Gastroesophageal sphincter (tissue), 4 donors: Measurements from ENCODE around the gene GLT8D2. TPM values are rescaled to one million over a fixed set of nuclear protein-coding genes. Genes with fewer than 3 reads are reported as not detected.
"Not testable (repeated sequence)": the region's sequence is repeated elsewhere in the genome, so short reads cannot be mapped to it uniquely, and the experiment has no call there.

Experiments used
- ATAC-seq: fragments of 150-250 bp; one replicate; pipeline ENCODE4 v1.9.1; 2016; ENCODE audit warnings: mild to moderate bottlenecking, moderate library complexity
- H3K27ac ChIP-seq, 4 donors: fragments of 200-600 bp; sonication (generic) in 3 of 4; 1 replicate in 3 of 4; 2 replicates in 1 of 4; pipeline ENCODE4 v1.5.1; 2016 to 2019
- H3K27me3 ChIP-seq: fragments of 200-600 bp; sonication (generic); one replicate; pipeline ENCODE4 v1.5.1; 2019
- H3K36me3 ChIP-seq, 2 donors: fragments of 200-600 bp; sonication (generic); one replicate each; pipeline ENCODE4 v1.5.1; 2019; ENCODE audit warnings: control low read depth in 1 of 2
- H3K4me1 ChIP-seq, 3 donors: fragments of 200-600 bp; sonication (generic); 1 replicate in 2 of 3; 2 replicates in 1 of 3; pipeline ENCODE4 v1.5.1; 2016 to 2019; ENCODE audit warnings: control low read depth in 2 of 3
- H3K4me3 ChIP-seq, 2 donors: fragments of 200-600 bp; sonication (generic); one replicate each; pipeline ENCODE4 v1.5.1; 2019; ENCODE audit warnings: mild to moderate bottlenecking in 1 of 2, moderate library complexity in 1 of 2
- H3K9me3 ChIP-seq, 3 donors: fragments of 200-600 bp; sonication (generic); one replicate each; pipeline ENCODE4 v1.5.1; 2017 to 2019; ENCODE audit warnings: control low read depth in 2 of 3
- EP300 ChIP-seq: sonication (generic); formaldehyde crosslinking; IDR thresholded peaks from one replicate; pipeline ENCODE4 v1.6.1; 2017; ENCODE audit warnings: antibody characterized with exemption, mild to moderate bottlenecking
- POLR2A ChIP-seq, 2 donors: fragments of 450-650 bp; IDR thresholded peaks; one replicate each; pipeline ENCODE4 v1.6.1; 2017; ENCODE audit warnings: antibody characterized with exemption in 2 of 2, mild to moderate bottlenecking in 2 of 2, moderate library complexity in 1 of 2
- POLR2AphosphoS5 ChIP-seq: sonication (generic); formaldehyde crosslinking; IDR thresholded peaks from one replicate; pipeline ENCODE4 v1.6.1; 2017; ENCODE audit warnings: antibody characterized with exemption
- WGBS, 2 donors: methylation state at CpG; one replicate each; pipeline ENCODE4 v1.1.5; 2018; ENCODE audit warnings: low coverage in 1 of 2; 5-methylcytosine and 5-hydroxymethylcytosine counted together
- total RNA-seq, 4 donors: library from RNA; depleted of rRNA; stranded (reverse); fragments of >200 nt; gene quantifications; one replicate each; pipeline ENCODE4 v1.1.0, GENCODE V29; 2016
- TF ChIP-seq, protein P1 (sequence below), 4 experiments: fragments of 200-600 bp in 2 of 4; fragments of 450-650 bp in 2 of 4; sonication (generic) in 1 of 4; IDR thresholded peaks; one replicate each; pipeline ENCODE4 v1.5.1; 2017 to 2019; ENCODE audit warnings: antibody characterized with exemption in 4 of 4, mild to moderate bottlenecking in 2 of 4, moderate library complexity in 2 of 4

GLT8D2 gene
- total RNA-seq, 4 donors from 2014 or later = 6.9 to 20.2 (median 14.2) TPM

DNA sequence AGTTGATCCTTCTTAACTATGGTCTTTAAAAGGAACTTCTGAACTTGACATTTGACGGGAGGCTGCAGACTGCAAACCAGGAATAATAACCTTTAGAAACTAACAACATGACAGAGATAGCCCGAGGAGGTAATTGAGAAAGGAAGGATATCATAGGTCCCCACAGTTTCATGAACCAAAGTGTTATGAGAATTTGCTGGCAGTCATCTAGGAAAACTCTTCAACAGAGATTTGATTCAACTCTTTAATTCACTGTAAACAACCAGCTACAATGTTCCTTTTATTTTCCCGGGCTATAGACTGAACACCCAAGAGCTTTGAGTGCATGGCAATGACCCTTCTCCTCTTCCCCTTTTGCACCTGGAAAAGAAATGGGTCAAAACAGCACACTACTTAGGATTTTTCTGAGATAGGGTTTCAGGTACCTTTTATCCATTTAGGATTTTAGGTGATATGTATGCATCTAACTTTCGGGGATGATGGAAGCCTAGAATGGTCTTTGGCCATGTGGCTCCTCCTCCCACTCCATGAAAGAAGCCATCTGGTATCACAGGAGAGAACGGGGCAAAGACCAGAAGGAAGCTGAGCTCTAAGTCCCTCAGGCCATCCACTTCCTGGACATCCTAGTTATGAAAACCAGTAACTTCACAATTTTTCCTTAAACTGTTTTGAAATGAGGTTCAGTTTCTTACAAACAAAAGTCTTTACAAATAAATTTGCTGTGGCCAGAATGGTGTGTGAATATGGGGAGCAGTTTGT is 23.0 kb downstream of the GLT8D2 start:
- no peak for ATAC-seq
- Histone ChIP-seq H3K27ac (no peak overlapping the region), H3K27me3 (no peaks in the 10 kb centered on the region), H3K4me3 (no peak overlapping the region), H3K4me1 (no peaks in the 10 kb centered on the region), H3K9me3 (no peaks in the 10 kb centered on the region), H3K36me3 (no peaks in the 10 kb centered on the region)
- TF ChIP-seq POLR2A (IDR thresholded peaks at IDR 0.05) = no peak
- TF ChIP-seq EP300 = no peak
- TF ChIP-seq, protein P1, sequence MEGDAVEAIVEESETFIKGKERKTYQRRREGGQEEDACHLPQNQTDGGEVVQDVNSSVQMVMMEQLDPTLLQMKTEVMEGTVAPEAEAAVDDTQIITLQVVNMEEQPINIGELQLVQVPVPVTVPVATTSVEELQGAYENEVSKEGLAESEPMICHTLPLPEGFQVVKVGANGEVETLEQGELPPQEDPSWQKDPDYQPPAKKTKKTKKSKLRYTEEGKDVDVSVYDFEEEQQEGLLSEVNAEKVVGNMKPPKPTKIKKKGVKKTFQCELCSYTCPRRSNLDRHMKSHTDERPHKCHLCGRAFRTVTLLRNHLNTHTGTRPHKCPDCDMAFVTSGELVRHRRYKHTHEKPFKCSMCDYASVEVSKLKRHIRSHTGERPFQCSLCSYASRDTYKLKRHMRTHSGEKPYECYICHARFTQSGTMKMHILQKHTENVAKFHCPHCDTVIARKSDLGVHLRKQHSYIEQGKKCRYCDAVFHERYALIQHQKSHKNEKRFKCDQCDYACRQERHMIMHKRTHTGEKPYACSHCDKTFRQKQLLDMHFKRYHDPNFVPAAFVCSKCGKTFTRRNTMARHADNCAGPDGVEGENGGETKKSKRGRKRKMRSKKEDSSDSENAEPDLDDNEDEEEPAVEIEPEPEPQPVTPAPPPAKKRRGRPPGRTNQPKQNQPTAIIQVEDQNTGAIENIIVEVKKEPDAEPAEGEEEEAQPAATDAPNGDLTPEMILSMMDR (IDR thresholded peaks at IDR 0.05) = no peak
- no peak for TF ChIP-seq POLR2AphosphoS5
- WGBS, 2 donors = 60 to 63% methylated on average over 5 of the region's 5 CpGs

DNA sequence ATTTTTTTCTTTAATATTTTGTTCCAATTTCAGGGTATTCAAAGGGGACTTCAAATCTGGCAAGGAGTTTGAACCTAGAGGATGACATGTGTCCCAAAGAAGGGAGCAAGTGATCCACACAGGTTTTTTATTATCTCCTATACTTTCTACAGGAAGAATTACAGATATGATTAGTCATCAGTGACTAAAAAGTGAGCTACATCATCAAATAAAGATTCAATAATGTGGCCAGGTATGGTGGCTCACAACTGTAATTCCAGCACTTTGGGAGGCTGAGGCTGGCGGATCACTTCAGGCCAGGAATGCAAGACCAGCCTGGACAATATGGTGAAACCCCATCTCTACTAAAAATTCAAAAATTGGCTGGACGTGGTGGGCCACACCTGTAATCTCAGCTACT is 24.2 kb downstream of the GLT8D2 start:
- TF ChIP-seq EP300 = no peak
- TF ChIP-seq, protein P1 (IDR thresholded peaks at IDR 0.05) = no peak
- TF ChIP-seq POLR2A (IDR thresholded peaks at IDR 0.05) = no peak
- TF ChIP-seq POLR2AphosphoS5 = no peak
- 100% methylated on average over 2 of the region's 2 CpGs; no CpG with 5 or more reads in 1 of the 2 donors for WGBS, 2 donors
- Histone ChIP-seq H3K27ac (no peak overlapping the region), H3K36me3 (no peaks in the 10 kb centered on the region), H3K27me3 (no peaks in the 10 kb centered on the region), H3K9me3 (no peaks in the 10 kb centered on the region), H3K4me3 (no peak overlapping the region), H3K4me1 (no peaks in the 10 kb centered on the region)
- no peak for ATAC-seq

DNA sequence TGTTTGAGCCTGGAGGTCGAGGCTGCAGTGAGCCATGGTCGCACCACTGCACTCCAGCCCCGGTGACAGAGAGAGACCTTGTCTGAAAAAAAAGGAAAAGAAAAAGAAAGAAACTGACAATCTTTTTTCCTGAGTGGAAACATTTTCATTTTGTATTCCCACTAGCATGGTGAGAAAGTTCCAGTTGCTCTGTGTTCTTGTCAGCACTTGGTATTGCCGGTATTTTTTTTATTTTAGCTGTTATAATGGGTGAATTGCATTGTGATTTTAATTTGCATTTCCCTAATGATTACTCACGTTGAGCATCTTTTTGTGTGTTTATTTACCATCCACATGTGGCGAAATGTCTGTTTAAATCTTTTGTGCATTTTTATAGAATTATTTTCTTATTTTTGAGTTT is 25.6 kb downstream of the GLT8D2 start:
- ATAC-seq = no peak
- Histone ChIP-seq H3K4me3 (no peak overlapping the region), H3K27ac (no peak overlapping the region), H3K9me3 (no peaks in the 10 kb centered on the region), H3K36me3 (no peaks in the 10 kb centered on the region), H3K4me1 (no peaks in the 10 kb centered on the region), H3K27me3 (no peaks in the 10 kb centered on the region)
- 88 to 92% methylated on average over 2 to 6 of the region's 6 CpGs for WGBS, 2 donors
- TF ChIP-seq, protein P1 (IDR thresholded peaks at IDR 0.05) = no peak
- TF ChIP-seq EP300 (no peak), POLR2AphosphoS5 (no peak), POLR2A (IDR thresholded peaks at IDR 0.05) (no peak)

DNA sequence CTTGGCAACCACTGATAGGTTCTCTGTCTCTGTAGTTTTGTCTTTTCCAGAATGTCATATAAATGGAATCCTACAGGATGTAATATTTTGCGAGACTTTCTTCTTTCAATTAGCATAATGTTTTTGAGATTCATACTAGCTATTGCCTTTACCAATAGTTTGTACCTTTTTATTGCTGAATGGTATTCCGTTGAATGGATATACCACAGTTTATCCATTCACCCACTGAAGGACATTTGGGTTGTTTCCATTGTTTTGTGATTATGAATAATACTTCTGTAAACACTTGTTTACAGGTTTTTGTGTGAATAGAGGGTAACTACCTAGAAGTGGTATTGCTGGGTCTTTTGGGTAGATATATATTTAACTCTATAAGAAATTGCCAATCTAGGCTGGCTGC is 26.3 kb downstream of the GLT8D2 start:
- Histone ChIP-seq H3K9me3 (no peaks in the 10 kb centered on the region), H3K27me3 (no peaks in the 10 kb centered on the region), H3K36me3 (no peaks in the 10 kb centered on the region), H3K4me3 (no peak overlapping the region), H3K4me1 (no peaks in the 10 kb centered on the region), H3K27ac (no peak overlapping the region)
- 70 to 90% methylated on average over 2 of the region's 2 CpGs for WGBS, 2 donors
- TF ChIP-seq, protein P1 (IDR thresholded peaks at IDR 0.05) = no peak
- TF ChIP-seq POLR2A (IDR thresholded peaks at IDR 0.05) (no peak), EP300 (no peak), POLR2AphosphoS5 (no peak)
- ATAC-seq = no peak

DNA sequence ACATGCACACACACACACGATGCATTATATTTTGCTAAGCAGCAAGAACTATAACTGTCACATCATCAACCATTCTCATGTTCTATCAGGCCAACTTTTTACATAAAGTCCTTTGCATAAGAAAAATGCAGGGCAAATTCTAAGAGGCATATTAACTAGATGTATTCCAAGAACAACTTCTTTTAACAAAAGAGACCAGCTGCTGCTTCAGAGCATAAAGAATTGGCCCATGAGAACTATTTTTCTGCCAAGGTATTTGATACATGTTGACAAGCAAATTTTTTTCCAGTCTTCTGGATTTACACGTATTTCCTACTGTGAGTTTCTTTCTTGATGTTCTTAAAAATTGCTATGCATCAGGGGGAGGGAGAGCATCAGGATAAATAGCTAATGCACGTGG is 27.2 kb downstream of the GLT8D2 start:
- no peak for ATAC-seq
- Histone ChIP-seq H3K9me3 (no peaks in the 10 kb centered on the region), H3K4me3 (no peak overlapping the region), H3K4me1 (no peaks in the 10 kb centered on the region), H3K27me3 (no peaks in the 10 kb centered on the region), H3K27ac (no peak overlapping the region), H3K36me3 (peaks cover 0 to 4% of the 10 kb centered on the region in 2 donors)
- TF ChIP-seq POLR2A (IDR thresholded peaks at IDR 0.05) = no peak
- no peak for TF ChIP-seq POLR2AphosphoS5
- 39 to 67% methylated on average over 3 of the region's 3 CpGs for WGBS, 2 donors

DNA sequence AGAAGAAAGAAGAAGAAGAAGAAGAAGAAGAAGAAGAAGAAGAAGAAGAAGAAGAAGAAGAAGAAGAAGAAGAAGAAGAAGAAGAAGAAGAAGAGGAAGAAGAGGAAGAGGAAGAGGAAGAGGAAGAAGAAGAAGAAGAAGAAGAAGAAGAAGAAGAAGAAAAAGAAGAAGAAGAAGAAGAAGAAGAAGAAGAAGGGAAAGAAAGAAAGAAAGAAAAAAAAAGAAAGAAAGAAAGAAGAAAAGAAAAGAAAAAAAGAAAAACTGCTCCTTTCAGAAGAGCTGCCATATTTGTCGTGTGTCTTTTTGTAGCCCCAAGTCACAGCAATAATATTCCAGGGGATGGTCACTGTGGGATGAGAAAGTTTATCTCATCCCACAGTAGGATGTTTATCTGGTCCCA is 28.1 kb downstream of the GLT8D2 start:
- H3K4me1 ChIP-seq, H3K27ac ChIP-seq, ATAC-seq, H3K36me3 ChIP-seq, H3K9me3 ChIP-seq, H3K4me3 ChIP-seq, H3K27me3 ChIP-seq: not testable (repeated sequence)
- WGBS, 2 donors = 86 to 100% methylated on average over 1 of the region's 1 CpG
